Coronary artery (tissue), 2 donors: Measurements from ENCODE around the gene MYLK.

Experiments used
- DNase-seq: peaks from one replicate; pipeline ENCODE4 v3.0.0-alpha.2; 2017; ENCODE audit warnings: low spot score
- H3K27ac ChIP-seq, 2 donors: fragments of 200-600 bp; sonication (generic); one replicate each; pipeline ENCODE4 v1.5.1; 2016 to 2019
- H3K4me3 ChIP-seq: fragments of 200-600 bp; sonication (generic); 2 replicates; pipeline ENCODE4 v1.5.1; 2016; ENCODE audit warnings: mild to moderate bottlenecking, moderate library complexity
- CTCF ChIP-seq: fragments of 200-600 bp; sonication (generic); IDR thresholded peaks from one replicate; pipeline ENCODE4 v1.5.1; 2019; ENCODE audit warnings: antibody characterized with exemption

MYLK gene

GRCh38 chr3:123586131-123586530 is 298.0 kb downstream of the MYLK start:
- no peak for TF ChIP-seq CTCF

GRCh38 chr3:123584988-123585937 is 298.9 kb downstream of the MYLK start, which contains the start of gene HACD2:
Gene HACD2, minus strand, starts transcription at chr3:123585053. Its CDS starts 26 bp downstream, at chr3:123585027.
- Histone ChIP-seq H3K27ac (peak within 1 kb of the TSS; percentile 82 to 98), H3K4me3 (peak within 1 kb of the TSS; percentile 100)
- peak; percentile 97 for DNase-seq
- no peak for TF ChIP-seq CTCF

More at GRCh38 chr3:123586131-123586530, 298.0 kb downstream of the MYLK start:
- H3K27ac ChIP-seq: no peak overlapping the region
- DNase-seq: no peak
- peak overlapping the region; percentile 100 for H3K4me3 ChIP-seq

GRCh38 chr3:123584284-123584987 is 299.7 kb downstream of the MYLK start:
- peak; percentile 12 for TF ChIP-seq CTCF
- Histone ChIP-seq H3K27ac (peak overlapping the region; percentile 82 to 98), H3K4me3 (peak overlapping the region; percentile 100)
- peak; percentile 78 for DNase-seq

- no peak for DNase-seq
- Histone ChIP-seq H3K4me3 (no peak overlapping the region), H3K27ac (no peak overlapping the region)
- TF ChIP-seq CTCF: no peak
These were observed 300.6 kb downstream of the MYLK start for GRCh38 chr3:123583561-123583960.

GRCh38 chr3:123582315-123582714 is 301.8 kb downstream of the MYLK start:
- Histone ChIP-seq H3K4me3 (no peak overlapping the region), H3K27ac (no peak overlapping the region)
- TF ChIP-seq CTCF: no peak
- DNase-seq: no peak

GRCh38 chr3:123576122-123576521 is 308.0 kb downstream of the MYLK start:
- TF ChIP-seq CTCF: no peak
- Histone ChIP-seq H3K27ac (no peak overlapping the region), H3K4me3 (no peak overlapping the region)
- no peak for DNase-seq
